Measurements from ENCODE around the gene PCCB.
A peak's percentile ranks its signal among the peaks of the same experiment; 100 is the strongest.

Gene PCCB

GRCh38 chr3:136291302-136291701, 41.2 kb downstream of the PCCB start:
- Histone ChIP-seq H3K4me3 (ENCODE audit: low read length) (no peak overlapping the region), H3K9ac (ENCODE audit: low read length) (no peak overlapping the region), H3K4me1 (ENCODE audit: control insufficient read depth, low read depth, low read length) (no peaks in the 10 kb centered on the region), H3K27ac (ENCODE audit: low read length) (no peak overlapping the region), H3K36me3 (ENCODE audit: control insufficient read depth, low read depth, low read length) (peaks cover 5% of the 10 kb centered on the region), H3K27me3 (ENCODE audit: control insufficient read depth, insufficient read depth, low read length) (no peaks in the 10 kb centered on the region), H3K9me3 (ENCODE audit: control insufficient read depth, low read depth, low read length) (no peaks in the 10 kb centered on the region)

- H3K4me1 ChIP-seq (ENCODE audit: control insufficient read depth, low read depth, low read length) = peaks cover 8% of the 10 kb centered on the region
- no peak overlapping the region for H3K4me3 ChIP-seq (ENCODE audit: low read length)
- H3K27me3 ChIP-seq (ENCODE audit: control insufficient read depth, insufficient read depth, low read length) = no peaks in the 10 kb centered on the region
- H3K36me3 ChIP-seq (ENCODE audit: control insufficient read depth, low read depth, low read length) = peaks cover 5% of the 10 kb centered on the region
- no peak overlapping the region for H3K9ac ChIP-seq (ENCODE audit: low read length)
- H3K9me3 ChIP-seq (ENCODE audit: control insufficient read depth, low read depth, low read length) = no peaks in the 10 kb centered on the region
- H3K27ac ChIP-seq (ENCODE audit: low read length) = no peak overlapping the region
These were observed 42.4 kb downstream of the PCCB start for GRCh38 chr3:136292500-136292899.

- H3K27me3 ChIP-seq (ENCODE audit: control insufficient read depth, insufficient read depth, low read length) = no peaks in the 10 kb centered on the region
- H3K9me3 ChIP-seq (ENCODE audit: control insufficient read depth, low read depth, low read length) = no peaks in the 10 kb centered on the region
- H3K27ac ChIP-seq (ENCODE audit: low read length) = no peak overlapping the region
- H3K4me3 ChIP-seq (ENCODE audit: low read length) = no peak overlapping the region
- H3K9ac ChIP-seq (ENCODE audit: low read length) = no peak overlapping the region
- peaks cover 5% of the 10 kb centered on the region for H3K36me3 ChIP-seq (ENCODE audit: control insufficient read depth, low read depth, low read length)
- H3K4me1 ChIP-seq (ENCODE audit: control insufficient read depth, low read depth, low read length) = peaks cover 10% of the 10 kb centered on the region
These were observed 43.1 kb downstream of the PCCB start for GRCh38 chr3:136293279-136293678.

- Histone ChIP-seq H3K36me3 (ENCODE audit: control insufficient read depth, low read depth, low read length) (peaks cover 5% of the 10 kb centered on the region), H3K4me1 (ENCODE audit: control insufficient read depth, low read depth, low read length) (peaks cover 10% of the 10 kb centered on the region), H3K27ac (ENCODE audit: low read length) (no peak overlapping the region), H3K4me3 (ENCODE audit: low read length) (no peak overlapping the region), H3K27me3 (ENCODE audit: control insufficient read depth, insufficient read depth, low read length) (no peaks in the 10 kb centered on the region), H3K9me3 (ENCODE audit: control insufficient read depth, low read depth, low read length) (no peaks in the 10 kb centered on the region), H3K9ac (ENCODE audit: low read length) (no peak overlapping the region)
These were observed 44.0 kb downstream of the PCCB start for GRCh38 chr3:136294176-136294575.

GRCh38 chr3:136296960-136297359, 46.8 kb downstream of the PCCB start:
- no peak overlapping the region for H3K4me3 ChIP-seq (ENCODE audit: low read length)
- H3K9ac ChIP-seq (ENCODE audit: low read length) = no peak overlapping the region
- H3K9me3 ChIP-seq (ENCODE audit: control insufficient read depth, low read depth, low read length) = no peaks in the 10 kb centered on the region
- peaks cover 10% of the 10 kb centered on the region for H3K36me3 ChIP-seq (ENCODE audit: control insufficient read depth, low read depth, low read length)
- peaks cover 10% of the 10 kb centered on the region for H3K4me1 ChIP-seq (ENCODE audit: control insufficient read depth, low read depth, low read length)
- H3K27me3 ChIP-seq (ENCODE audit: control insufficient read depth, insufficient read depth, low read length) = no peaks in the 10 kb centered on the region
- peak overlapping the region; percentile 33 for H3K27ac ChIP-seq (ENCODE audit: low read length)

GRCh38 chr3:136297826-136298225, 47.7 kb downstream of the PCCB start:
- Histone ChIP-seq H3K9me3 (ENCODE audit: control insufficient read depth, low read depth, low read length) (no peaks in the 10 kb centered on the region), H3K27ac (ENCODE audit: low read length) (no peak overlapping the region), H3K9ac (ENCODE audit: low read length) (no peak overlapping the region), H3K36me3 (ENCODE audit: control insufficient read depth, low read depth, low read length) (peaks cover 10% of the 10 kb centered on the region), H3K4me1 (ENCODE audit: control insufficient read depth, low read depth, low read length) (peaks cover 10% of the 10 kb centered on the region), H3K27me3 (ENCODE audit: control insufficient read depth, insufficient read depth, low read length) (no peaks in the 10 kb centered on the region), H3K4me3 (ENCODE audit: low read length) (no peak overlapping the region)

GRCh38 chr3:136300444-136300843, 50.3 kb downstream of the PCCB start:
- Histone ChIP-seq H3K27me3 (ENCODE audit: control insufficient read depth, insufficient read depth, low read length) (no peaks in the 10 kb centered on the region), H3K9me3 (ENCODE audit: control insufficient read depth, low read depth, low read length) (no peaks in the 10 kb centered on the region), H3K36me3 (ENCODE audit: control insufficient read depth, low read depth, low read length) (peaks cover 8% of the 10 kb centered on the region), H3K4me3 (ENCODE audit: low read length) (no peak overlapping the region), H3K27ac (ENCODE audit: low read length) (no peak overlapping the region), H3K9ac (ENCODE audit: low read length) (no peak overlapping the region), H3K4me1 (ENCODE audit: control insufficient read depth, low read depth, low read length) (peaks cover 10% of the 10 kb centered on the region)

GRCh38 chr3:136305879-136306278, 55.7 kb downstream of the PCCB start:
- Histone ChIP-seq H3K36me3 (ENCODE audit: control insufficient read depth, low read depth, low read length) (peaks cover 3% of the 10 kb centered on the region), H3K4me3 (ENCODE audit: low read length) (no peak overlapping the region), H3K9ac (ENCODE audit: low read length) (no peak overlapping the region), H3K9me3 (ENCODE audit: control insufficient read depth, low read depth, low read length) (no peaks in the 10 kb centered on the region), H3K27ac (ENCODE audit: low read length) (no peak overlapping the region), H3K4me1 (ENCODE audit: control insufficient read depth, low read depth, low read length) (no peaks in the 10 kb centered on the region), H3K27me3 (ENCODE audit: control insufficient read depth, insufficient read depth, low read length) (no peaks in the 10 kb centered on the region)

- no peaks in the 10 kb centered on the region for H3K4me1 ChIP-seq (ENCODE audit: control insufficient read depth, low read depth, low read length)
- no peaks in the 10 kb centered on the region for H3K27me3 ChIP-seq (ENCODE audit: control insufficient read depth, insufficient read depth, low read length)
- H3K36me3 ChIP-seq (ENCODE audit: control insufficient read depth, low read depth, low read length) = peaks cover 3% of the 10 kb centered on the region
- no peak overlapping the region for H3K27ac ChIP-seq (ENCODE audit: low read length)
- no peaks in the 10 kb centered on the region for H3K9me3 ChIP-seq (ENCODE audit: control insufficient read depth, low read depth, low read length)
- no peak overlapping the region for H3K9ac ChIP-seq (ENCODE audit: low read length)
- H3K4me3 ChIP-seq (ENCODE audit: low read length) = no peak overlapping the region
These were observed 61.1 kb downstream of the PCCB start for GRCh38 chr3:136311261-136311660.

GRCh38 chr3:136311968-136312367, 61.8 kb downstream of the PCCB start:
- no peak overlapping the region for H3K9ac ChIP-seq (ENCODE audit: low read length)
- no peak overlapping the region for H3K4me3 ChIP-seq (ENCODE audit: low read length)
- no peak overlapping the region for H3K27ac ChIP-seq (ENCODE audit: low read length)
- H3K4me1 ChIP-seq (ENCODE audit: control insufficient read depth, low read depth, low read length) = no peaks in the 10 kb centered on the region
- no peaks in the 10 kb centered on the region for H3K27me3 ChIP-seq (ENCODE audit: control insufficient read depth, insufficient read depth, low read length)
- peaks cover 3% of the 10 kb centered on the region for H3K36me3 ChIP-seq (ENCODE audit: control insufficient read depth, low read depth, low read length)
- H3K9me3 ChIP-seq (ENCODE audit: control insufficient read depth, low read depth, low read length) = no peaks in the 10 kb centered on the region

GRCh38 chr3:136326316-136326715, 76.2 kb downstream of the PCCB start:
- H3K36me3 ChIP-seq (ENCODE audit: control insufficient read depth, low read depth, low read length) = peaks cover 22% of the 10 kb centered on the region
- no peaks in the 10 kb centered on the region for H3K9me3 ChIP-seq (ENCODE audit: control insufficient read depth, low read depth, low read length)

GRCh38 chr3:136327671-136328070, 77.5 kb downstream of the PCCB start:
- Histone ChIP-seq H3K27ac (ENCODE audit: low read length) (no peak overlapping the region), H3K4me3 (ENCODE audit: low read length) (no peak overlapping the region), H3K36me3 (ENCODE audit: control insufficient read depth, low read depth, low read length) (peaks cover 22% of the 10 kb centered on the region), H3K4me1 (ENCODE audit: control insufficient read depth, low read depth, low read length) (no peaks in the 10 kb centered on the region), H3K27me3 (ENCODE audit: control insufficient read depth, insufficient read depth, low read length) (no peaks in the 10 kb centered on the region), H3K9me3 (ENCODE audit: control insufficient read depth, low read depth, low read length) (no peaks in the 10 kb centered on the region), H3K9ac (ENCODE audit: low read length) (no peak overlapping the region)

More at GRCh38 chr3:136326316-136326715, 76.2 kb downstream of the PCCB start:
- no peak overlapping the region for H3K4me3 ChIP-seq (ENCODE audit: low read length)
- H3K9ac ChIP-seq (ENCODE audit: low read length) = no peak overlapping the region
- no peak overlapping the region for H3K27ac ChIP-seq (ENCODE audit: low read length)
- no peaks in the 10 kb centered on the region for H3K27me3 ChIP-seq (ENCODE audit: control insufficient read depth, insufficient read depth, low read length)
- H3K4me1 ChIP-seq (ENCODE audit: control insufficient read depth, low read depth, low read length) = no peaks in the 10 kb centered on the region

All from iPS-18a (cell line).